HUES6 (cell line): ENCODE results near the gene PRDM16.

Experiments used
- H3K27ac ChIP-seq: 2 replicates; pipeline ENCODE4 v1.7.0; 2013; ENCODE audit warnings: low read depth, mild to moderate bottlenecking, low read length, inconsistent platforms
- H3K27me3 ChIP-seq: 2 replicates; pipeline ENCODE4 v1.6.1; 2013; ENCODE audit warnings: low read length; ENCODE audit not compliant: control insufficient read depth, insufficient read depth
- H3K36me3 ChIP-seq: 2 replicates; pipeline ENCODE4 v1.6.1; 2013; ENCODE audit warnings: low read length; ENCODE audit not compliant: control insufficient read depth, insufficient read depth
- H3K4me1 ChIP-seq: 2 replicates; pipeline ENCODE4 v1.6.1; 2013; ENCODE audit warnings: low read length; ENCODE audit not compliant: control insufficient read depth, insufficient read depth
- H3K4me3 ChIP-seq: 2 replicates; pipeline ENCODE4 v1.5.1; 2013; ENCODE audit warnings: low read depth, low read length
- H3K9ac ChIP-seq: one replicate; pipeline ENCODE4 v1.6.1; 2013; ENCODE audit warnings: mild to moderate bottlenecking, low read length
- H3K9me3 ChIP-seq: 2 replicates; pipeline ENCODE4 v1.6.1; 2013; ENCODE audit warnings: low read depth, low read length; ENCODE audit not compliant: control insufficient read depth, insufficient read depth

PRDM16 gene

DNA sequence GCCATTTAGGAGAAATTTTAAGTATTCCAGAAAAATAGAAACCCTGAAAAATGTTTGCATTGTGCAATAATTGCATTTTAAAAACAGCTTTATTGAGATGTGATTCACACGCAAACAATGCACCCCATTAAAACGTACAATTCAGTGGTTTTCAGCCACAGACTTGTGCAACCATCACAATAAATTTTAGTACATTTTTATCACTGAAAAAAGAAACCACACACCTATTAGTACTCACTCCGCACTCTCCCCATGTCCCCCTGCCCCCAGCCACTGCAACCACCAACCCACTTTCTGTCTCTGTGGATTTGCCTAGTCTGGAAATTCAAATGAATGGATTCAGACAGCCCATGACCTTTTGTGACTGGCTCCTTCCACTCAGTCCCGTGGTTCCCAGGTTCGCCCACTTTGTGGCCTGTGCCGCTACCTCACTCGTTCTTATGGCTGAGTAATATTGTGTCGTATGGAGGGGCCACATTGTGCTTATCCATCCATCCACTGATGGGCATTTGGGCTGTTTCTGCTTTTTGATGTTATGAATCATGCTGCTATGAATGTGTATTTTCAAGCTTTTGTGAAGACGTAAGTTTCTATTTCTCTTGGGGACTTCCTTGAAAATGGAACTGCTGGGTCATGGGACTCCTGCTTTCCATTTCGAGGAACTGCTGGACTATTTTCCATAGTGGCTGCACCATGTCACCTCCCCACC, 237.7 kb downstream of the PRDM16 start:
- Histone ChIP-seq H3K4me3 (no peak overlapping the region), H3K27ac (no peak overlapping the region), H3K4me1 (no peaks in the 10 kb centered on the region), H3K9me3 (0 out of 2 replicates have a peak, but pooled peaks cover 3% of the 10 kb centered on the region), H3K36me3 (no peaks in the 10 kb centered on the region), H3K27me3 (no peaks in the 10 kb centered on the region), H3K9ac (no peak overlapping the region)

DNA sequence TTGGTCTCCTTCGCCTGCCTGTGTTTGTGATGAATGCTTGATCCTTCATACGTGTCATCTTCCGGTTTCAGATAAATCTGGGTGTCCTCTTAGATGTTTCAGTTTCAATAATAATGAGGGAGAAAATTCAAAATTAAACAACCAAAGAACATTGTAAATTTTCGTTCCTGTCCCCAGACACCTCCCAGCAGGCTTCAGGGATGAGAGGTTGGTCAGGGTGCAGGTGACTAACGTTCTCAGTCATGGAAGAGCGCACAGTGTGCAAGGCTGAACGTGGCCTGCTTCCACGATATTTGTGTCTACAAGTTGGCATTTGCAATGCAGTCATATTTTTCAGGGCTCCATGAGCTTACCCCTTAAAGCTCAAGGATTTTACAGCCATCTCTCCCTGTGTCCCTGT, 238.4 kb downstream of the PRDM16 start:
- H3K9me3 ChIP-seq, result 0 out of 2 replicates have a peak, but pooled peaks cover 2% of the 10 kb centered on the region
- no peaks in the 10 kb centered on the region for H3K27me3 ChIP-seq
- H3K9ac ChIP-seq, result no peak overlapping the region
- H3K36me3 ChIP-seq, result no peaks in the 10 kb centered on the region
- no peak overlapping the region for H3K4me3 ChIP-seq
- H3K27ac ChIP-seq, result no peak overlapping the region
- no peaks in the 10 kb centered on the region for H3K4me1 ChIP-seq

DNA sequence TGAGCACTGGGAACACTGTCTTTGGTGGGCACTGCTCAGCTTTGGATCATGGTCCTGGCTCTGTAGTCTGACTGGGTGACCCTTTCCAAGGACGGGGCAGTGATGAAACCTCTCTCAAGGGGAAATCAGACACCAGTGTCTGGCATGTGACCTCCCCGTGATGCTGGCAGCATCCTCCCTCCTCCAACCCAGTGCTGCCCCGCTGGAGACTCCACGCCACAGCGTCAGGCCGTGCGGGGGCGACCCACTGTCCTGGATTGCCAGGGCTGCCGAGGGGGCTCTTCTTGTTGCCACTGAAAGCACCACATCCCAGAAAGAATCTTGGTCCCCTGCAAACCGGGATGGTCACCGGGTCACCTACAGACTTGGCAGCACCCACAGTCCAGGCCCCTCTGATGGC, 239.1 kb downstream of the PRDM16 start:
- no peak overlapping the region for H3K9ac ChIP-seq
- H3K4me1 ChIP-seq, result peaks cover 5% of the 10 kb centered on the region; the same call in 1 of the 2 replicates
- no peak overlapping the region for H3K27ac ChIP-seq
- H3K27me3 ChIP-seq, result peaks cover 7% of the 10 kb centered on the region
- H3K4me3 ChIP-seq, result no peak overlapping the region
- H3K36me3 ChIP-seq, result no peaks in the 10 kb centered on the region
- no peaks in the 10 kb centered on the region for H3K9me3 ChIP-seq

DNA sequence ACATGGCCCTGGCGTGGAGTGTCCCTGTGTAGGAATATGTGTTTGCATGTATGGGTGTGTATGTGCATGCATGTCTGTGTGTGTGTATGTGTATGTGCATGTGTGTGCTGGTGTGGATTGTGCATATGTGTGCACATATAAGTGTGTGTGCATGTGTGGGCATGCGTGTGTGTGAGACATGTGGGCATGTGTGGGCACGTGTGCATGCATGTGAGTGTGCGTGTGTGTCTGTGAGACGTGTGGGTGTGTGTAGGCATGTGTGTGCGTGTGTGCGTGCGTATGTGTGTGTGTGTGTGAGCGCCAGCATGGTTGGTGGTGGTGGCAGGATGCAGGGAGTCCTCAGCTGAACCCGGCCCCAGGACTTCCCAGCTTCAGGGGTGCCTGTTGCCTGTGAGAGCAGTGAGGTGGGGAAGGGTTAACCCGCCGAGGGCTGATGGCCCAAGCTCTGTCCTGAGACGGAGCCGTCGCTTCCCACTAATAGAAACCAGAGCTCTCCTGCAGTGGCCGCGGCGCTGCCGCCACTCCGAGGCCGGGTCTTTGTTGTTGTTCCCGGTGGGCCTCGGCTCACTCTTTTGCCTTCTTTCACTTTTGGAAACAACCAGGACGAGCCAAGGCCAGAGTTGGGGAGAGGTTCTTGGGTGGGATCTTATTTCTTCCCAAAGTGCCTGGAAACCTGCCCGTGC, 241.9 kb downstream of the PRDM16 start:
- Histone ChIP-seq H3K27me3 (peaks cover 23% of the 10 kb centered on the region), H3K9ac (no peak overlapping the region), H3K9me3 (no peaks in the 10 kb centered on the region), H3K4me1 (peaks cover 30% of the 10 kb centered on the region), H3K36me3 (no peaks in the 10 kb centered on the region), H3K4me3 (no peak overlapping the region), H3K27ac (no peak overlapping the region)

DNA sequence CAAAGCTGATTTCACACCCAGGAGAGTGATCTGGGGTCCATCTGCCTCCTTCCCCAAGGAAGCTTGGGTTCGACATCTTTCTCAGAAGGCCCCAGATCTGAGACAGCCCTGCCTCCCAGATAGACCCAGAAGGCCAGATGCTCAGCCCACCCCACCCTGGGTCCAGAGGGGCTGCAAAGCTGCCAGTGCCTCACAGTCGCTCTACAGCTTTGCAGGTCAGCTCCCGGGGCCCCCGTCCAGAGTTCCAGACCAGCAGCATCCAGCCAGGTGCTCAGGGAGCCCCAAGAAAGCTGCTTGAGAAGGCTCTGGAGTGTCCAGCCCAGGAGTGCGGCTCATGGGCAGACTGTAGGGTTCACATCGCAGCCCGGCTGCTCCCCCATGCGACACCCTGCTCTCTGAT, 242.7 kb downstream of the PRDM16 start:
- Histone ChIP-seq H3K4me3 (no peak overlapping the region), H3K9ac (no peak overlapping the region), H3K9me3 (no peaks in the 10 kb centered on the region), H3K27ac (no peak overlapping the region), H3K4me1 (peaks cover 35% of the 10 kb centered on the region), H3K27me3 (peaks cover 23% of the 10 kb centered on the region), H3K36me3 (no peaks in the 10 kb centered on the region)

DNA sequence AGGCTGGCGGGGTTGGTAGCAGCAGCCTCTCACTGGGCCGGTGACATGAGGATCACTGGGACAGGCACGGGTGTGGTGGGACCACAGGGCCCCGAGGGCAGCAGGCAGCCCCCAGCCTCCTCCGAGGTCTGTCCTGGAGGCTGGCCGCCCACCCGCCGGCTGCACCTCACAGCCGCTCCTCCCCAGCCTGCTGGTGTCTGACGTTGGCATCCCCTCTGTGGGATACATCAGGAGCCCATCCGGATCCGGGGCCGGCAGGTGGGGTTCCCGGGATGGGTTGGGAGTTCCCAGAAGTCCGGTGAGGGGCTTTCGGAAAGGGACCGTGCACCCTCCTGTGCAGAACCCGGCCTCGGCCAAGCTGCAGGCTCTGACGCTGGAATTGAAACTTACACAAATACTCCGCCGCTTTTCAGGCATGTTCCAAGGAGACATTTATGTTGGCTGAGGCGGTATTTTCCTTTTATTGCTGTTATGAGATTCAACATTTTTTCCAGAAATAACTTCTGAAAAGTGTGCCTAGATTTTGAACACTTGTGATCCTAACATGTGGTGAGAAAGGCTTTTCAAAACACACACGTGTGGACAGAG, 243.4 kb downstream of the PRDM16 start:
- Histone ChIP-seq H3K27ac (no peak overlapping the region; the same call in 1 of the 2 replicates), H3K4me3 (no peak overlapping the region), H3K9ac (peak overlapping the region; percentile 52), H3K9me3 (no peaks in the 10 kb centered on the region), H3K4me1 (peaks cover 36% of the 10 kb centered on the region), H3K27me3 (peaks cover 23% of the 10 kb centered on the region), H3K36me3 (no peaks in the 10 kb centered on the region)

DNA sequence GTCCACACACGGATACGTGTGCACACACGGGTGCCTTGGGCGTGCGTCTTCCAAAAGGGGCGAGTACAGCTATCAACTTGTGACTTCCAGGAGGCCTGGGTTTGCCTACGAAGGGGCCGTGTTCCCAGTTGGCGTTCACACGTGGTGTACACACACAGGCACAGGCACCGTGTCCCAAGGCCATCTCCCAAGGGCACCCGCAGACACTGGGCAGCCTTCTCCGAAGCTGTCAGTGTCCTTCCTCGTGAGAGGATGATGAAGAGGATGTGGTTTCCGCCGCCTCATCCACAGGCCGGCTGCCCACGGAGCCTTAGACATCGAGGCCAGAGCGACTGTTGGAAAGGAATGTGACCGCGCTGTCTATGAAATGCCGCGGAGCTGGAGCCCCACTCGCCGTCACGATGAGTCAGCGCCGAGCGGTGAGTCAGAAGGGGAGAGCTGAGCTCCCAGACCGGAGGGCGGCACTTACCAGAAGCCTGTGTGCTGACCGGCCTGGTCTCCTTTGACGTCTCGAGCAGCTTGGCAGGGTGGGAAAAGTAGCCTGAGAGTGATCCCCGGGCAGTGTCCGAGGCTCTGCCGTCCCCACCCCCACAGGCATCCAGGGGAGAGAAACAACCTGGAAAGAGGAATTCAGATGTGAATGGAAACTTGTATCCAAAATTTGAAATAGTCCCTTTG, 244.0 kb downstream of the PRDM16 start:
- H3K36me3 ChIP-seq, result no peaks in the 10 kb centered on the region
- no peak overlapping the region for H3K4me3 ChIP-seq
- H3K4me1 ChIP-seq, result peaks cover 36% of the 10 kb centered on the region
- no peaks in the 10 kb centered on the region for H3K9me3 ChIP-seq
- H3K27me3 ChIP-seq, result peaks cover 23% of the 10 kb centered on the region
- peak overlapping the region; percentile 39; the same call in 1 of the 2 replicates for H3K27ac ChIP-seq
- H3K9ac ChIP-seq, result peak overlapping the region; percentile 52

DNA sequence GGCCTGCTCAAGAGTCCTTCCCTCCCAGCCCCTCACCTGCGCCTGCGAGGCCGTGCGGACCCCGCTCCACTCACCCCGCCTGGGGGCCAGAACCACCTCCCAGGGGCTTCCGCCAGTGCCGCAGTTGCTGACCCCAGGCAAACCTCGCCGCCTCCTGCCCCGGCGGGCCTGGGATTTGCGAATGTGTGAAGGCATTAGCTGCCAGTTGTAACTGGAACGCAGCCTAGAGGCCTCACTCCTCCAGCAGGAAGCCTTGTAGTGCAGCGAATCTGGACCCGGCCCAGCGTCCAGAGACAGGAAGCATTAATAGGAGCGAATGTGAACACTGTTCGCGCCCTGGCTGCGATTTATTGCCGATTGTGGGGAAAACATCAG, 244.6 kb downstream of the PRDM16 start:
- H3K9me3 ChIP-seq, result no peaks in the 10 kb centered on the region
- no peaks in the 10 kb centered on the region for H3K36me3 ChIP-seq
- H3K4me3 ChIP-seq, result no peak overlapping the region
- H3K27ac ChIP-seq, result peak overlapping the region; percentile 39; the same call in 1 of the 2 replicates
- H3K9ac ChIP-seq, result peak overlapping the region; percentile 28
- peaks cover 23% of the 10 kb centered on the region for H3K27me3 ChIP-seq
- peaks cover 36% of the 10 kb centered on the region for H3K4me1 ChIP-seq

DNA sequence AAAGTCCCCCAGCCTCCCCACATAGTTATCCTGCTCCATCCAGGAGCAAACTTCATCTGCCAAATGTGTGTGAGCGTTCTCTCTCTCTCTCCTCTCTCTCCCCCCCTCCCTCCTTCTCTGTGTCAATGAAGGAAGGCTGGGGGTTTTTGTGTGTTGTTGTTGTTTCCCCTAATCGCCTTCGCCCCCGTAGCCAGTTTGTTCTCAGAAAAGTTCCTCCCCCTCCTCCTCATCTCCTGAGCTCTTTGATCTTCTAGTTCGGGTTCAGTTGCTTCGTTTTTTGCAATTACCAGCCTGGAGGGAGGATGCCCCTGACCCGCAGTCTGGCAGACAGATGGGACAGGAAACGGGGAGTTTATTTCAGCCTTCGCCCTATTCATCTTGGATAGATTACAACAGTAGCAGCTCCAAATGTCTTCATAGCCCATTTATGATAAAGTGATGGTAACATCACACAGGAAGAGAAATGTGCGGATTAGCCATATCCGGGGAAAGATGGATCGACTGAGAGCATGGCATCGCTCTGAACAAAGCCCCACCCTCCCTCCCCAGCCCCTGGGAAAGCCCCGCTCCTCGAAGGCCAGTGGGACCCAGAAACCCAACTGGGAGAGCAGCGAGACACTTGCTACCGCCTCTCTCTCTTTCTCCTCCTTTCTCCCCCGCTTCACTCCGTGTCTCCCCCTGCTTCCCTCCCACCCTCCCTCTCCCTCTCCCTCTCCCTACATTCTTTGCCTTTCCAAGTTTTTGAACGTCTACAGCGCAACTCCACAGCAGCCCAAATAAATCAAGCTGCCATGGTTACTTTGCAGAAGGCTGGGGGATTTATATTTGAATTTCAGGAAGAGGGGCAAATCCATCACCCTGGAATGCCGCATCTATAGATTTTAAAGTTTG, 245.7 kb downstream of the PRDM16 start:
- Histone ChIP-seq H3K4me3 (peak overlapping the region; percentile 4; the same call in 1 of the 2 replicates), H3K27me3 (peaks cover 23% of the 10 kb centered on the region), H3K4me1 (peaks cover 36% of the 10 kb centered on the region), H3K9me3 (no peaks in the 10 kb centered on the region), H3K36me3 (no peaks in the 10 kb centered on the region), H3K27ac (no peak overlapping the region), H3K9ac (peak overlapping the region; percentile 9)
